Measurements from ENCODE around the gene CENPT. TPM values are rescaled to one million over a fixed set of nuclear protein-coding genes. Genes with fewer than 3 reads are reported as not detected.

The CENPT gene
- total and polyA plus RNA-seq, 10 of the 15 experiments (the other 5 are each of a cell fraction or from before 2014, with no cell fraction given), result 1.1 to 45.7 (median 24.5) TPM

DNA sequence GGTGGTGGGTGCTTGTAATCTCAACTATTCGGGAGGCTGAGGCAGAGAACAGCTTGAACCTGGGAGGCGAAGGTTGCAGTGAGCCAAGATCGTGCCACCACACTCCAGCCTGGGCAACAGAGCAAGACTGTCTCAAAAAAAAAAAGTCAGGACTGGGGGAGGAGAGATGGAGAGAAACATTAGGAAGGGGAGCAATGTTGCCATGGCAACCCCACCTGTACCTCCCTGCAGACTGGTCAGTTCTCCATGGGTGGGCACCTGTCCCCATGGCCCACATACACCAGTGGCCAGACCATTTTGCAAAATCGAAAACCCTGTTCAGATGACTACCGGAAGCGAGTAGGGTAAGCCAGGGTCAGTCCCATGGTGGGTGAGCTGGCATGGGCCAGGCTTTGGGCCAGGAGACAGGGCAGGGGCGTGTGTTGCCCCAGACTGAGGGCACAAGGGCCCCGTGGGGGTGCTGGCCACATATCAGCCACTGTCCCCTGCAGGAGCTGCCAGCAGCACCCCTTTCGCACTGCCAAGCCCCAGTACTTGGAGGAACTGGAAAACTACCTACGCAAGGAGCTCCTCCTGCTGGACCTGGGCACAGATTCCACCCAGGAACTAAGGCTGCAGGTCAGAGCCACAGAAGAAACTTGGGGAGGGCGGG, 26.8 kb downstream of the CENPT start:
- H3K4me1 ChIP-seq (ENCODE audit: control insufficient read depth, insufficient read depth, low read length), result no peaks in the 10 kb centered on the region
- WGBS (ENCODE audit: insufficient coverage, insufficient replicate concordance, low lambda C conversion rate, missing lambda C conversion rate), result 53% methylated on average over 11 of the region's 11 CpGs
- H3K27me3 ChIP-seq (replicated peaks in 1 of 2; ENCODE audit: control insufficient read depth in 2 of 2, insufficient read depth in 2 of 2, low read length in 1 of 2), result no peaks in the 10 kb centered on the region
- H3K4me2 ChIP-seq (ENCODE audit: control insufficient read depth, insufficient read depth), result no peak overlapping the region
- no peaks in the 10 kb centered on the region for H3K79me2 ChIP-seq (ENCODE audit: control insufficient read depth, insufficient read depth, low read length)
- ChIA-PET RAD21 (ENCODE audit: unreplicated experiment) (interaction anchor here (1.1 kb wide), 1 partner anchor 25 kb away, joined by 3 read pairs; no protein-coding TSS in a partner anchor), POLR2A (no interaction called here), SMC1A (ENCODE audit: uncharacterized antibody, unreplicated experiment) (no interaction called here), CTCF (interaction anchor here (0.5 to 0.8 kb wide), 2 partner anchors 11 to 141 kb away, joined by 3 read pairs; no protein-coding TSS in a partner anchor)
- no peak for FAIRE-seq
- intact Hi-C loops (cut with micrococcal nuclease; ENCODE audit: unreplicated experiment), result no loop called here
- no peak for ATAC-seq
- no peak overlapping the region for H3K9ac ChIP-seq (ENCODE audit: control insufficient read depth, insufficient read depth, low read length)
- in situ Hi-C loops (cut with MboI), result no loop called here
- H4K20me1 ChIP-seq (ENCODE audit: control insufficient read depth, insufficient read depth), result no peaks in the 10 kb centered on the region; the same call in 1 of the 2 replicates
- H3K4me3 ChIP-seq, result no peak overlapping the region
- H3K27ac ChIP-seq (ENCODE audit: control insufficient read depth, insufficient read depth), result no peak overlapping the region
- no TSS peak for BruUV-seq (replicated peaks)
- no peak overlapping the region for H2AFZ ChIP-seq (ENCODE audit: control insufficient read depth, low read depth, low read length)
- no peaks in the 10 kb centered on the region for H3K36me3 ChIP-seq (ENCODE audit: control insufficient read depth in 2 of 2, insufficient read depth in 2 of 2, low read length in 1 of 2)
- H3K9me3 ChIP-seq (replicated peaks; ENCODE audit: control insufficient read depth, insufficient read depth, low read length), result no peaks in the 10 kb centered on the region
- DNase-seq (ENCODE audit: low read depth, low spot score), result no peak
- TF ChIP-seq FOXM1 (IDR thresholded peaks at IDR 0.05; ENCODE audit: low read depth, low read length), result no peak
- TF ChIP-seq SREBF2 (IDR thresholded peaks at IDR 0.05; ENCODE audit: low read length), result no peak
- TF ChIP-seq, protein P1, sequence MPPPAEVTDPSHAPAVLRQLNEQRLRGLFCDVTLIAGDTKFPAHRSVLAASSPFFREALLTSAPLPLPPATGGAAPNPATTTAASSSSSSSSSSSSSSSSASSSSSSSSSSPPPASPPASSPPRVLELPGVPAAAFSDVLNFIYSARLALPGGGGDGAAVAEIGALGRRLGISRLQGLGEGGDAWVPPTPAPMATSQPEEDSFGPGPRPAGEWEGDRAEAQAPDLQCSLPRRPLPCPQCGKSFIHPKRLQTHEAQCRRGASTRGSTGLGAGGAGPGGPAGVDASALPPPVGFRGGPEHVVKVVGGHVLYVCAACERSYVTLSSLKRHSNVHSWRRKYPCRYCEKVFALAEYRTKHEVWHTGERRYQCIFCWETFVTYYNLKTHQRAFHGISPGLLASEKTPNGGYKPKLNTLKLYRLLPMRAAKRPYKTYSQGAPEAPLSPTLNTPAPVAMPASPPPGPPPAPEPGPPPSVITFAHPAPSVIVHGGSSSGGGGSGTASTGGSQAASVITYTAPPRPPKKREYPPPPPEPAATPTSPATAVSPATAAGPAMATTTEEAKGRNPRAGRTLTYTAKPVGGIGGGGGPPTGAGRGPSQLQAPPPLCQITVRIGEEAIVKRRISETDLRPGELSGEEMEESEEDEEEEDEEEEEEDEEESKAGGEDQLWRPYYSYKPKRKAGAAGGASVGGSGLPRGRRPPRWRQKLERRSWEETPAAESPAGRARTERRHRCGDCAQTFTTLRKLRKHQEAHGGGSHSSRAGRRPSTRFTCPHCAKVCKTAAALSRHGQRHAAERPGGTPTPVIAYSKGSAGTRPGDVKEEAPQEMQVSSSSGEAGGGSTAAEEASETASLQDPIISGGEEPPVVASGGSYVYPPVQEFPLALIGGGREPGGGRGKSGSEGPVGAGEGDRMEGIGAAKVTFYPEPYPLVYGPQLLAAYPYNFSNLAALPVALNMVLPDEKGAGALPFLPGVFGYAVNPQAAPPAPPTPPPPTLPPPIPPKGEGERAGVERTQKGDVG (CRISPR knock-in tag; IDR thresholded peaks at IDR 0.05), result no peak
- no peak for TF ChIP-seq KAT2A (conservative IDR thresholded peaks at IDR 0.05; ENCODE audit: control insufficient read depth, low read depth, low read length)
- TF ChIP-seq NFXL1 (IDR thresholded peaks at IDR 0.05; ENCODE audit: borderline replicate concordance), result no peak
- TF ChIP-seq, protein P2, sequence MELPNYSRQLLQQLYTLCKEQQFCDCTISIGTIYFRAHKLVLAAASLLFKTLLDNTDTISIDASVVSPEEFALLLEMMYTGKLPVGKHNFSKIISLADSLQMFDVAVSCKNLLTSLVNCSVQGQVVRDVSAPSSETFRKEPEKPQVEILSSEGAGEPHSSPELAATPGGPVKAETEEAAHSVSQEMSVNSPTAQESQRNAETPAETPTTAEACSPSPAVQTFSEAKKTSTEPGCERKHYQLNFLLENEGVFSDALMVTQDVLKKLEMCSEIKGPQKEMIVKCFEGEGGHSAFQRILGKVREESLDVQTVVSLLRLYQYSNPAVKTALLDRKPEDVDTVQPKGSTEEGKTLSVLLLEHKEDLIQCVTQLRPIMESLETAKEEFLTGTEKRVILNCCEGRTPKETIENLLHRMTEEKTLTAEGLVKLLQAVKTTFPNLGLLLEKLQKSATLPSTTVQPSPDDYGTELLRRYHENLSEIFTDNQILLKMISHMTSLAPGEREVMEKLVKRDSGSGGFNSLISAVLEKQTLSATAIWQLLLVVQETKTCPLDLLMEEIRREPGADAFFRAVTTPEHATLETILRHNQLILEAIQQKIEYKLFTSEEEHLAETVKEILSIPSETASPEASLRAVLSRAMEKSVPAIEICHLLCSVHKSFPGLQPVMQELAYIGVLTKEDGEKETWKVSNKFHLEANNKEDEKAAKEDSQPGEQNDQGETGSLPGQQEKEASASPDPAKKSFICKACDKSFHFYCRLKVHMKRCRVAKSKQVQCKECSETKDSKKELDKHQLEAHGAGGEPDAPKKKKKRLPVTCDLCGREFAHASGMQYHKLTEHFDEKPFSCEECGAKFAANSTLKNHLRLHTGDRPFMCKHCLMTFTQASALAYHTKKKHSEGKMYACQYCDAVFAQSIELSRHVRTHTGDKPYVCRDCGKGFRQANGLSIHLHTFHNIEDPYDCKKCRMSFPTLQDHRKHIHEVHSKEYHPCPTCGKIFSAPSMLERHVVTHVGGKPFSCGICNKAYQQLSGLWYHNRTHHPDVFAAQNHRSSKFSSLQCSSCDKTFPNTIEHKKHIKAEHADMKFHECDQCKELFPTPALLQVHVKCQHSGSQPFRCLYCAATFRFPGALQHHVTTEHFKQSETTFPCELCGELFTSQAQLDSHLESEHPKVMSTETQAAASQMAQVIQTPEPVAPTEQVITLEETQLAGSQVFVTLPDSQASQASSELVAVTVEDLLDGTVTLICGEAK (IDR thresholded peaks at IDR 0.05; ENCODE audit: borderline replicate concordance), result no peak
- no peak for TF ChIP-seq POLR2AphosphoS5 (IDR thresholded peaks at IDR 0.05; ENCODE audit: low read length)
- TF ChIP-seq, protein P3, sequence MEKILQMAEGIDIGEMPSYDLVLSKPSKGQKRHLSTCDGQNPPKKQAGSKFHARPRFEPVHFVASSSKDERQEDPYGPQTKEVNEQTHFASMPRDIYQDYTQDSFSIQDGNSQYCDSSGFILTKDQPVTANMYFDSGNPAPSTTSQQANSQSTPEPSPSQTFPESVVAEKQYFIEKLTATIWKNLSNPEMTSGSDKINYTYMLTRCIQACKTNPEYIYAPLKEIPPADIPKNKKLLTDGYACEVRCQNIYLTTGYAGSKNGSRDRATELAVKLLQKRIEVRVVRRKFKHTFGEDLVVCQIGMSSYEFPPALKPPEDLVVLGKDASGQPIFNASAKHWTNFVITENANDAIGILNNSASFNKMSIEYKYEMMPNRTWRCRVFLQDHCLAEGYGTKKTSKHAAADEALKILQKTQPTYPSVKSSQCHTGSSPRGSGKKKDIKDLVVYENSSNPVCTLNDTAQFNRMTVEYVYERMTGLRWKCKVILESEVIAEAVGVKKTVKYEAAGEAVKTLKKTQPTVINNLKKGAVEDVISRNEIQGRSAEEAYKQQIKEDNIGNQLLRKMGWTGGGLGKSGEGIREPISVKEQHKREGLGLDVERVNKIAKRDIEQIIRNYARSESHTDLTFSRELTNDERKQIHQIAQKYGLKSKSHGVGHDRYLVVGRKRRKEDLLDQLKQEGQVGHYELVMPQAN (conservative IDR thresholded peaks at IDR 0.05), result no peak
- TF ChIP-seq, protein P4, sequence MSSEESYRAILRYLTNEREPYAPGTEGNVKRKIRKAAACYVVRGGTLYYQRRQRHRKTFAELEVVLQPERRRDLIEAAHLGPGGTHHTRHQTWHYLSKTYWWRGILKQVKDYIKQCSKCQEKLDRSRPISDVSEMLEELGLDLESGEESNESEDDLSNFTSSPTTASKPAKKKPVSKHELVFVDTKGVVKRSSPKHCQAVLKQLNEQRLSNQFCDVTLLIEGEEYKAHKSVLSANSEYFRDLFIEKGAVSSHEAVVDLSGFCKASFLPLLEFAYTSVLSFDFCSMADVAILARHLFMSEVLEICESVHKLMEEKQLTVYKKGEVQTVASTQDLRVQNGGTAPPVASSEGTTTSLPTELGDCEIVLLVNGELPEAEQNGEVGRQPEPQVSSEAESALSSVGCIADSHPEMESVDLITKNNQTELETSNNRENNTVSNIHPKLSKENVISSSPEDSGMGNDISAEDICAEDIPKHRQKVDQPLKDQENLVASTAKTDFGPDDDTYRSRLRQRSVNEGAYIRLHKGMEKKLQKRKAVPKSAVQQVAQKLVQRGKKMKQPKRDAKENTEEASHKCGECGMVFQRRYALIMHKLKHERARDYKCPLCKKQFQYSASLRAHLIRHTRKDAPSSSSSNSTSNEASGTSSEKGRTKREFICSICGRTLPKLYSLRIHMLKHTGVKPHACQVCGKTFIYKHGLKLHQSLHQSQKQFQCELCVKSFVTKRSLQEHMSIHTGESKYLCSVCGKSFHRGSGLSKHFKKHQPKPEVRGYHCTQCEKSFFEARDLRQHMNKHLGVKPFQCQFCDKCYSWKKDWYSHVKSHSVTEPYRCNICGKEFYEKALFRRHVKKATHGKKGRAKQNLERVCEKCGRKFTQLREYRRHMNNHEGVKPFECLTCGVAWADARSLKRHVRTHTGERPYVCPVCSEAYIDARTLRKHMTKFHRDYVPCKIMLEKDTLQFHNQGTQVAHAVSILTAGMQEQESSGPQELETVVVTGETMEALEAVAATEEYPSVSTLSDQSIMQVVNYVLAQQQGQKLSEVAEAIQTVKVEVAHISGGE (CRISPR knock-in tag; IDR thresholded peaks at IDR 0.05), result no peak
- TF ChIP-seq SREBF1 (IDR thresholded peaks at IDR 0.05; ENCODE audit: low read length), result no peak

All from GM12878 (cell line).